ENCODE data around the gene TMEM62.
A peak's percentile ranks its signal among the peaks of the same experiment; 100 is the strongest.
"Not testable (repeated sequence)": the region's sequence is repeated elsewhere in the genome, so short reads cannot be mapped to it uniquely, and the experiment has no call there.

Gene TMEM62

GRCh38 chr15:43121863-43122262, 11.5 kb upstream of the TMEM62 start:
- no peak for DNase-seq (ENCODE audit: low read depth)
- TF ChIP-seq CTCF (conservative IDR thresholded peaks at IDR 0.05; ENCODE audit: low read length), result no peak
- no peak overlapping the region for H3K4me3 ChIP-seq (ENCODE audit: low read length)

- TF ChIP-seq CTCF (conservative IDR thresholded peaks at IDR 0.05; ENCODE audit: low read length), result no peak
- DNase-seq (ENCODE audit: low read depth), result no peak
- H3K4me3 ChIP-seq (ENCODE audit: low read length), result no peak overlapping the region
These were observed 8.2 kb upstream of the TMEM62 start for GRCh38 chr15:43125100-43125661.

GRCh38 chr15:43126356-43126755, 7.0 kb upstream of the TMEM62 start:
- no peak for TF ChIP-seq CTCF (conservative IDR thresholded peaks at IDR 0.05; ENCODE audit: low read length)
- H3K4me3 ChIP-seq (ENCODE audit: low read length), result no peak overlapping the region
- DNase-seq (ENCODE audit: low read depth), result no peak

GRCh38 chr15:43127752-43128151, 5.6 kb upstream of the TMEM62 start:
- H3K4me3 ChIP-seq (ENCODE audit: low read length), result no peak overlapping the region
- no peak for DNase-seq (ENCODE audit: low read depth)
- TF ChIP-seq CTCF (conservative IDR thresholded peaks at IDR 0.05; ENCODE audit: low read length), result no peak

- not testable (repeated sequence) for H3K4me3 ChIP-seq (ENCODE audit: low read length); DNase-seq (ENCODE audit: low read depth)
These were observed 5.0 kb upstream of the TMEM62 start for GRCh38 chr15:43128174-43128979.

GRCh38 chr15:43128980-43129335, 4.4 kb upstream of the TMEM62 start:
- DNase-seq (ENCODE audit: low read depth), result no peak
- no peak for TF ChIP-seq CTCF (conservative IDR thresholded peaks at IDR 0.05; ENCODE audit: low read length)
- H3K4me3 ChIP-seq (ENCODE audit: low read length), result no peak overlapping the region

GRCh38 chr15:43132830-43133429, 456 bp upstream of the TMEM62 start:
- H3K4me3 ChIP-seq (ENCODE audit: low read length), result peak overlapping the region; percentile 78

More at GRCh38 chr15:43132830-43133429, 456 bp upstream of the TMEM62 start:
- no peak for TF ChIP-seq CTCF (conservative IDR thresholded peaks at IDR 0.05; ENCODE audit: low read length)
- DNase-seq (ENCODE audit: low read depth), result no peak

Measured in AG10803 (cell line).